NCI-H748 (cell line): ENCODE data around the gene SIRT6.
"Not testable (repeated sequence)": the region's sequence is repeated elsewhere in the genome, so short reads cannot be mapped to it uniquely, and the experiment has no call there.

Experiments
- DNase-seq: peaks from one replicate; lab custom pipeline; 2025; ENCODE audit not compliant: unreplicated experiment; lab: John Stamatoyannopoulos, UW

SIRT6 gene

GRCh38 chr19:4175669-4175931 is 6.8 kb downstream of the SIRT6 start:
- DNase-seq = no peak

GRCh38 chr19:4174895-4175668 is 7.3 kb downstream of the SIRT6 start:
- DNase-seq = no peak

- DNase-seq = no peak
Observed at GRCh38 chr19:4174213-4174894, 8.0 kb downstream of the SIRT6 start.

- peak; percentile 20 for DNase-seq
Observed at GRCh38 chr19:4173479-4174212, 8.7 kb downstream of the SIRT6 start.

GRCh38 chr19:4172861-4173473 is 9.4 kb downstream of the SIRT6 start:
- DNase-seq = peak; percentile 38

GRCh38 chr19:4171676-4172075 is 10.7 kb downstream of the SIRT6 start:
- DNase-seq = no peak

- no peak for DNase-seq
Observed at GRCh38 chr19:4164262-4164661, 18.1 kb downstream of the SIRT6 start.

GRCh38 chr19:4161415-4162077 is 20.8 kb downstream of the SIRT6 start:
- DNase-seq = no peak

GRCh38 chr19:4157971-4158370 is 24.4 kb downstream of the SIRT6 start:
- DNase-seq = not testable (repeated sequence)

GRCh38 chr19:4157164-4157563 is 25.2 kb downstream of the SIRT6 start:
- DNase-seq = no peak

GRCh38 chr19:4154571-4155312 is 27.6 kb downstream of the SIRT6 start:
- DNase-seq = no peak

- DNase-seq = no peak
Observed at GRCh38 chr19:4152241-4152998, 29.9 kb downstream of the SIRT6 start.

GRCh38 chr19:4151623-4152022 is 30.7 kb downstream of the SIRT6 start:
- DNase-seq = no peak

- peak; percentile 5 for DNase-seq
Observed at GRCh38 chr19:4149518-4150288, 32.7 kb downstream of the SIRT6 start.

- no peak for DNase-seq
Observed at GRCh38 chr19:4144666-4145249, 37.6 kb downstream of the SIRT6 start.

- not testable (repeated sequence) for DNase-seq
Observed at GRCh38 chr19:4142916-4143315, 39.4 kb downstream of the SIRT6 start.

GRCh38 chr19:4140237-4140711 is 42.1 kb downstream of the SIRT6 start:
- peak; percentile 74 for DNase-seq

- peak; percentile 48 for DNase-seq
Observed at GRCh38 chr19:4139614-4140236, 42.6 kb downstream of the SIRT6 start.
